Natural killer cell (primary cell): ENCODE data around the gene HDAC4. TPM values are rescaled to one million over a fixed set of nuclear protein-coding genes. Genes with fewer than 3 reads are reported as not detected.

Source experiments
- ATAC-seq, 3 donors: fragments of 150-1000 bp in 2 of 3; fragments of 200-7000 bp in 1 of 3; cut with Tn5 transposase; 1 replicate in 1 of 3; 2 replicates in 2 of 3; pipeline ENCODE4 v1.10.0; 2021; ENCODE audit warnings: mild to moderate bottlenecking in 2 of 3, moderate library complexity in 2 of 3
- DNase-seq, 2 donors: peaks; one replicate each; pipeline versions ENCODE4 v3.0.0 to v3.0.0-alpha.2; 2013 to 2021; ENCODE audit warnings: mixed read lengths in 1 of 2
- H3K27ac ChIP-seq: one replicate; pipeline ENCODE4 v1.5.1; 2013; ENCODE audit warnings: mild to moderate bottlenecking, low read length
- H3K27me3 ChIP-seq: one replicate; pipeline ENCODE4 v1.6.1; 2013; ENCODE audit warnings: low read length; ENCODE audit not compliant: control insufficient read depth, insufficient read depth
- H3K36me3 ChIP-seq: one replicate; pipeline ENCODE4 v1.6.1; 2013; ENCODE audit warnings: low read length; ENCODE audit not compliant: control insufficient read depth, insufficient read depth
- H3K4me1 ChIP-seq: one replicate; pipeline ENCODE4 v1.6.1; 2013; ENCODE audit warnings: low read length; ENCODE audit not compliant: control insufficient read depth, insufficient read depth
- H3K4me3 ChIP-seq: one replicate; pipeline ENCODE4 v1.5.1; 2013; ENCODE audit warnings: low read length
- H3K9me3 ChIP-seq: one replicate; pipeline ENCODE4 v1.6.1; 2013; ENCODE audit warnings: low read length; ENCODE audit not compliant: control insufficient read depth, insufficient read depth
- H3K27ac Mint-ChIP-seq, 2 donors: one replicate each; pipeline ENCODE4 v1.8.0; 2022; ENCODE audit warnings: mild to moderate bottlenecking in 2 of 2, mixed read lengths in 2 of 2, moderate library complexity in 1 of 2
- H3K27me3 Mint-ChIP-seq, 2 donors: one replicate each; pipeline ENCODE4 v1.8.0; 2022; ENCODE audit warnings: low read depth in 2 of 2, mixed read lengths in 2 of 2
- H3K36me3 Mint-ChIP-seq: one replicate; pipeline ENCODE4 v1.8.0; 2022; ENCODE audit warnings: mixed read lengths
- H3K4me1 Mint-ChIP-seq, 2 donors: one replicate each; pipeline ENCODE4 v1.8.0; 2022; ENCODE audit warnings: mixed read lengths in 2 of 2
- H3K4me3 Mint-ChIP-seq: one replicate; pipeline ENCODE4 v1.8.0; 2022; ENCODE audit warnings: mild to moderate bottlenecking, moderate library complexity, mixed read lengths
- H3K9me3 Mint-ChIP-seq, 2 donors: one replicate each; pipeline ENCODE4 v1.8.0; 2022; ENCODE audit warnings: mixed read lengths in 2 of 2
- CTCF ChIP-seq: fragments of 200-600 bp; IDR thresholded peaks from one replicate; pipeline ENCODE4 v1.8.0; 2022; ENCODE audit warnings: antibody characterized with exemption
- WGBS: methylation state at CpG from one replicate; pipeline ENCODE4 v1.1.7; 2013; ENCODE audit warnings: missing lambda C conversion rate; ENCODE audit not compliant: insufficient coverage; 5-methylcytosine and 5-hydroxymethylcytosine counted together
- intact Hi-C: fragments of 100-400 bp; cut with micrococcal nuclease; formaldehyde crosslinking; loops from one replicate; pipeline ENCODE4 v1.14.2; 2022
- total RNA-seq, 4 donors: library from RNA; stranded (reverse); fragments of 120-200 nt in 1 of 4; gene quantifications; one replicate each; pipeline versions ENCODE4 v1.2.3 to v1.2.4, GENCODE V29; 2013 to 2022

HDAC4 gene
- total RNA-seq, 3 donors from 2014 or later (not counting 1 experiment from before 2014, with no cell fraction given), result 74.9 to 105 (median 100) TPM

- intact Hi-C loops, result no loop called here
- WGBS, result 91% methylated on average over 29 of the region's 29 CpGs
- no peaks in the 10 kb centered on the region for H3K9me3 ChIP-seq
- H3K4me3 ChIP-seq, result no peak overlapping the region
- Mint-ChIP-seq H3K27ac (no peak overlapping the region), H3K4me1 (peaks cover 11 to 31% of the 10 kb centered on the region in 2 donors), H3K36me3 (no peaks in the 10 kb centered on the region), H3K27me3 (peaks cover 0 to 9% of the 10 kb centered on the region in 2 donors), H3K9me3 (peaks cover 0 to 3% of the 10 kb centered on the region in 2 donors), H3K4me3 (no peak overlapping the region)
- no peaks in the 10 kb centered on the region for H3K27me3 ChIP-seq
- DNase-seq, result peak in 1 of 2 donors; percentile 64
- H3K27ac ChIP-seq, result no peak overlapping the region
- peaks cover 69% of the 10 kb centered on the region for H3K36me3 ChIP-seq
- peak; percentile 49 for TF ChIP-seq CTCF
- peak in 2 of 3 donors; percentile 38 to 60 for ATAC-seq
- H3K4me1 ChIP-seq, result peaks cover 3% of the 10 kb centered on the region
Observed at GRCh38 chr2:239143858-239144712, 256.7 kb downstream of the HDAC4 start.

GRCh38 chr2:239142806-239143205 is 258.0 kb downstream of the HDAC4 start:
- peaks cover 66% of the 10 kb centered on the region for H3K36me3 ChIP-seq
- Mint-ChIP-seq H3K27ac (no peak overlapping the region), H3K27me3 (peaks cover 0 to 10% of the 10 kb centered on the region in 2 donors), H3K36me3 (no peaks in the 10 kb centered on the region), H3K4me3 (no peak overlapping the region), H3K9me3 (no peaks in the 10 kb centered on the region), H3K4me1 (peaks cover 16 to 34% of the 10 kb centered on the region in 2 donors)
- H3K27me3 ChIP-seq, result no peaks in the 10 kb centered on the region
- no peak for TF ChIP-seq CTCF
- intact Hi-C loops, result no loop called here
- peaks cover 11% of the 10 kb centered on the region for H3K4me1 ChIP-seq
- ATAC-seq, result no peak
- DNase-seq, result no peak
- 93% methylated on average over 9 of the region's 9 CpGs for WGBS
- no peaks in the 10 kb centered on the region for H3K9me3 ChIP-seq
- H3K27ac ChIP-seq, result no peak overlapping the region
- no peak overlapping the region for H3K4me3 ChIP-seq

GRCh38 chr2:239142296-239142695 is 258.5 kb downstream of the HDAC4 start:
- 98% methylated on average over 13 of the region's 13 CpGs for WGBS
- Mint-ChIP-seq H3K9me3 (no peaks in the 10 kb centered on the region), H3K27me3 (peaks cover 0 to 10% of the 10 kb centered on the region in 2 donors), H3K27ac (no peak overlapping the region), H3K36me3 (no peaks in the 10 kb centered on the region), H3K4me1 (peaks cover 20 to 37% of the 10 kb centered on the region in 2 donors), H3K4me3 (no peak overlapping the region)
- H3K36me3 ChIP-seq, result peaks cover 62% of the 10 kb centered on the region
- TF ChIP-seq CTCF, result no peak
- H3K9me3 ChIP-seq, result no peaks in the 10 kb centered on the region
- ATAC-seq, result no peak
- no peak for DNase-seq
- H3K27ac ChIP-seq, result no peak overlapping the region
- no peak overlapping the region for H3K4me3 ChIP-seq
- H3K4me1 ChIP-seq, result peaks cover 15% of the 10 kb centered on the region
- H3K27me3 ChIP-seq, result no peaks in the 10 kb centered on the region
- intact Hi-C loops, result no loop called here
